KMS-11 (cell line): ENCODE results near the gene SPATA6L.
A peak's percentile ranks its signal among the peaks of the same experiment; 100 is the strongest.

ENCODE experiments used
- H2AFZ ChIP-seq: fragments of 200-600 bp; sonication (generic); 2 replicates; pipeline ENCODE4 v1.6.1; 2016; ENCODE audit warnings: antibody characterized with exemption, mixed run types, low read depth
- H3K27ac ChIP-seq: fragments of 200-600 bp; sonication (generic); 2 replicates; pipeline ENCODE4 v1.6.1; 2016; ENCODE audit warnings: mild to moderate bottlenecking, mixed run types
- H3K27me3 ChIP-seq: fragments of 200-600 bp; sonication (generic); 2 replicates; pipeline ENCODE4 v1.6.1; 2017; ENCODE audit warnings: mild to moderate bottlenecking, low read depth, mixed run types, moderate library complexity; ENCODE audit not compliant: insufficient read depth
- H3K36me3 ChIP-seq: fragments of 200-600 bp; sonication (generic); 2 replicates; pipeline ENCODE4 v1.6.1; 2017; ENCODE audit warnings: mild to moderate bottlenecking, mixed run types; ENCODE audit not compliant: insufficient read depth
- H3K4me1 ChIP-seq: fragments of 200-600 bp; sonication (generic); 2 replicates; pipeline ENCODE4 v1.6.1; 2016; ENCODE audit warnings: mild to moderate bottlenecking, low read depth, mixed run types; ENCODE audit not compliant: poor library complexity, severe bottlenecking
- H3K4me2 ChIP-seq: fragments of 200-600 bp; sonication (generic); 2 replicates; pipeline ENCODE4 v1.7.0; 2016; ENCODE audit warnings: mild to moderate bottlenecking, mixed run types
- H3K4me3 ChIP-seq: fragments of 200-600 bp; sonication (generic); IDR thresholded peaks from 2 replicates; pipeline ENCODE4 v1.6.1; 2017; ENCODE audit warnings: low read depth, low read length, mixed read lengths; ENCODE audit not compliant: insufficient read depth
- H3K79me2 ChIP-seq: fragments of 200-600 bp; sonication (generic); 2 replicates; pipeline ENCODE4 v1.6.1; 2016; ENCODE audit warnings: low read depth, mixed run types; ENCODE audit not compliant: insufficient read depth
- H3K9ac ChIP-seq: fragments of 200-600 bp; sonication (generic); 2 replicates; pipeline ENCODE4 v1.6.1; 2016; ENCODE audit warnings: mild to moderate bottlenecking, mixed run types
- H4K20me1 ChIP-seq: fragments of 200-600 bp; sonication (generic); 2 replicates; pipeline ENCODE4 v1.6.1; 2016; ENCODE audit warnings: mild to moderate bottlenecking, mixed run types; ENCODE audit not compliant: insufficient read depth
- CTCF ChIP-seq: fragments of 200-600 bp; sonication (generic); conservative IDR thresholded peaks from 2 replicates; pipeline ENCODE4 v1.6.1; 2017; ENCODE audit warnings: low read depth, mild to moderate bottlenecking, antibody characterized with exemption, low read length, moderate library complexity, mixed read lengths

SPATA6L gene

GRCh38 chr9:4654538-4654937 is 11.7 kb downstream of the SPATA6L start:
- H3K9ac ChIP-seq, result no peak overlapping the region
- H2AFZ ChIP-seq, result no peak overlapping the region
- H3K4me1 ChIP-seq, result peaks cover 5% of the 10 kb centered on the region
- no peak overlapping the region for H3K4me2 ChIP-seq
- no peaks in the 10 kb centered on the region for H3K36me3 ChIP-seq
- no peaks in the 10 kb centered on the region for H3K27me3 ChIP-seq
- no peak for TF ChIP-seq CTCF
- no peak overlapping the region for H3K27ac ChIP-seq
- H4K20me1 ChIP-seq, result no peaks in the 10 kb centered on the region
- no peak overlapping the region for H3K4me3 ChIP-seq
- H3K79me2 ChIP-seq, result no peaks in the 10 kb centered on the region

GRCh38 chr9:4654084-4654483 is 12.2 kb downstream of the SPATA6L start:
- Histone ChIP-seq H3K36me3 (no peaks in the 10 kb centered on the region), H3K27me3 (no peaks in the 10 kb centered on the region), H3K4me3 (no peak overlapping the region), H3K79me2 (no peaks in the 10 kb centered on the region), H3K4me2 (no peak overlapping the region), H4K20me1 (no peaks in the 10 kb centered on the region), H3K4me1 (peaks cover 5% of the 10 kb centered on the region), H2AFZ (no peak overlapping the region), H3K9ac (no peak overlapping the region), H3K27ac (no peak overlapping the region)
- no peak for TF ChIP-seq CTCF

GRCh38 chr9:4642351-4642750 is 23.9 kb downstream of the SPATA6L start:
- no peak overlapping the region for H3K4me3 ChIP-seq
- no peak for TF ChIP-seq CTCF
- H4K20me1 ChIP-seq, result no peaks in the 10 kb centered on the region
- H3K27ac ChIP-seq, result no peak overlapping the region
- no peak overlapping the region for H2AFZ ChIP-seq
- H3K36me3 ChIP-seq, result no peaks in the 10 kb centered on the region
- H3K9ac ChIP-seq, result no peak overlapping the region
- no peaks in the 10 kb centered on the region for H3K79me2 ChIP-seq
- H3K4me1 ChIP-seq, result no peaks in the 10 kb centered on the region
- H3K4me2 ChIP-seq, result no peak overlapping the region
- H3K27me3 ChIP-seq, result no peaks in the 10 kb centered on the region

GRCh38 chr9:4640027-4640426 is 26.3 kb downstream of the SPATA6L start:
- H4K20me1 ChIP-seq, result no peaks in the 10 kb centered on the region
- no peak overlapping the region for H3K9ac ChIP-seq
- H3K27ac ChIP-seq, result no peak overlapping the region
- no peaks in the 10 kb centered on the region for H3K36me3 ChIP-seq
- no peaks in the 10 kb centered on the region for H3K27me3 ChIP-seq
- no peaks in the 10 kb centered on the region for H3K79me2 ChIP-seq
- H3K4me1 ChIP-seq, result no peaks in the 10 kb centered on the region
- H3K4me2 ChIP-seq, result no peak overlapping the region
- peak; percentile 59 for TF ChIP-seq CTCF
- H3K4me3 ChIP-seq, result no peak overlapping the region
- H2AFZ ChIP-seq, result no peak overlapping the region
